Measurements from ENCODE around the gene TRIML2. TPM values are rescaled to one million over a fixed set of nuclear protein-coding genes. Genes with fewer than 3 reads are reported as not detected.

The TRIML2 gene
- total RNA-seq, 1 experiment from 2014 or later, result not detected

DNA sequence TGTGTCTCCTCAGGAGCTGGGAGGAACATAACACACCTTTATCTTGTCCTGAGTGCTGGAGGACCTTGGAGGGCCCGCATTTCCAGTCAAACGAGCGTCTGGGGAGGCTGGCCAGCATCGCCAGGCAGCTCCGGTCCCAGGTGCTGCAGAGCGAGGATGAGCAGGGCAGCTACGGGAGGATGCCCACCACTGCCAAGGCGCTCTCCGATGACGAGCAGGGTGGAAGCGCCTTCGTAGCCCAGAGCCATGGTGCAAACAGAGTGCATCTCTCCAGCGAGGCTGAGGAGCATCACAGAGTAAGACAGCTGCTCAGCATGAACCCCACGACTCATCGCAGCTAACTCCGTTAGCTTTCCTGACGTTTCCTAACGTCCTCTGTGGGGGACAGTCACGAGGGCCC, 30.3 kb upstream of the TRIML2 start:
- no peaks in the 10 kb centered on the region for H3K9me2 ChIP-seq (replicated peaks; ENCODE audit: insufficient read depth, low read length)
- H3K4me2 ChIP-seq (ENCODE audit: low read depth, low read length, poor library complexity, severe bottlenecking), result no peak overlapping the region
- H3K9ac ChIP-seq (ENCODE audit: low read length), result no peak overlapping the region
- H3K36me3 ChIP-seq (ENCODE audit: insufficient read depth, low read length), result no peaks in the 10 kb centered on the region
- no peak for DNase-seq
- H2AFZ ChIP-seq (ENCODE audit: low read length), result no peak overlapping the region
- H3K9me3 ChIP-seq (ENCODE audit: low read length), result no peaks in the 10 kb centered on the region
- H3K4me3 ChIP-seq (ENCODE audit: low read length), result no peak overlapping the region
- H3K27me3 ChIP-seq (ENCODE audit: low read length), result no peaks in the 10 kb centered on the region
- H3K27ac ChIP-seq (ENCODE audit: low read length), result no peak overlapping the region
- no peaks in the 10 kb centered on the region for H3K4me1 ChIP-seq (ENCODE audit: low read length)
- H4K20me1 ChIP-seq (ENCODE audit: insufficient read depth, low read depth, low read length), result no peaks in the 10 kb centered on the region
- no peaks in the 10 kb centered on the region for H3K79me2 ChIP-seq (ENCODE audit: low read length)

DNA sequence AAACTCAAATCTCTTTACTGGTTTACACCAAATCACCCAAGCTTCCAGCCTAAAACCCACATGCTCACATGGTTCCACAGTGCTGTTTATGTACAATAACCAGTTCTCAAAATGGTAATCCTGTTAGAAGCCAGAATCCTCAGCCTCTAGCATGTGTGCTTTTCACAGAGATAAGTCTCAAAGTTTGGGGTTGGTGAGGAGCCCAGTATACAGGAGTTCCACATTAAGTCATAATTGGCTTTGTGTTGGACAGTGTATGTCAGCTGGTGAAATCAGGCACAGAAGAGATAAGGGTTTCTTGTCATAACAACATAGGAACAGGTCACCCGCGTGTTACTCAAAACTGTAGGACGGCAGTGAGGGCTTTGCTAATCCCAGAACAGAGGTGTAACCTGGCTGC, 29.7 kb upstream of the TRIML2 start, which contains the start of gene TRIML1:
TSS of gene TRIML1 (plus strand) at position 301 of the 400 bp plus-strand sequence. CDS start 118 bp downstream, outside the sequence.
- H3K9ac ChIP-seq (ENCODE audit: low read length), result no peak within 1 kb of the TSS
- H2AFZ ChIP-seq (ENCODE audit: low read length), result no peak within 1 kb of the TSS
- no peaks in the 10 kb centered on the region for H4K20me1 ChIP-seq (ENCODE audit: insufficient read depth, low read depth, low read length)
- no peak within 1 kb of the TSS for H3K27ac ChIP-seq (ENCODE audit: low read length)
- H3K79me2 ChIP-seq (ENCODE audit: low read length), result no peaks in the 10 kb centered on the region
- no peaks in the 10 kb centered on the region for H3K27me3 ChIP-seq (ENCODE audit: low read length)
- DNase-seq, result no peak
- no peak within 1 kb of the TSS for H3K4me3 ChIP-seq (ENCODE audit: low read length)
- H3K4me2 ChIP-seq (ENCODE audit: low read depth, low read length, poor library complexity, severe bottlenecking), result no peak within 1 kb of the TSS
- H3K9me2 ChIP-seq (replicated peaks; ENCODE audit: insufficient read depth, low read length), result no peaks in the 10 kb centered on the region
- no peaks in the 10 kb centered on the region for H3K9me3 ChIP-seq (ENCODE audit: low read length)
- H3K4me1 ChIP-seq (ENCODE audit: low read length), result no peaks in the 10 kb centered on the region
- H3K36me3 ChIP-seq (ENCODE audit: insufficient read depth, low read length), result no peaks in the 10 kb centered on the region

DNA sequence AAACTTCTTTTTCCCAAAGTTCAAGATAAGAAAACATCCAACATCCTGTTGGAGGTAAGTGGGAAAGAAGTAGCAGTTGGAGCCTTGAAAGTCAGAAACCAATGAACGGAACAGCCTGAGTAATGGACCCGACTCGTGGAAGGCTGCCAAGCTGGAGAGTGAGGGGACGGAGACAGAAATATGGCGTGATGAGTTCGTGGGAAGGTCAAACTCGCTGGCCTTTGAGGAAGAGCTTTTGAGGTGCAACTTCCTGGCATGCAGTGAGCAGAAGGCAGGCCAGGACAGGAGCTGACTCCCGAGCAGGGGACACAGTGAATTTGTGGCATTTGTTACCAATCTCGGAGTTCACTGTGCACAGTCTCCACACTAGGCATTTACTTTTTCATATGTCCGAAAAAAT, 28.8 kb upstream of the TRIML2 start:
- Histone ChIP-seq H3K79me2 (ENCODE audit: low read length) (no peaks in the 10 kb centered on the region), H4K20me1 (ENCODE audit: insufficient read depth, low read depth, low read length) (no peaks in the 10 kb centered on the region), H3K9ac (ENCODE audit: low read length) (no peak overlapping the region), H3K27ac (ENCODE audit: low read length) (no peak overlapping the region), H3K4me2 (ENCODE audit: low read depth, low read length, poor library complexity, severe bottlenecking) (no peak overlapping the region), H3K9me3 (ENCODE audit: low read length) (no peaks in the 10 kb centered on the region), H3K9me2 (replicated peaks; ENCODE audit: insufficient read depth, low read length) (no peaks in the 10 kb centered on the region), H2AFZ (ENCODE audit: low read length) (no peak overlapping the region), H3K4me3 (ENCODE audit: low read length) (no peak overlapping the region), H3K36me3 (ENCODE audit: insufficient read depth, low read length) (no peaks in the 10 kb centered on the region), H3K4me1 (ENCODE audit: low read length) (no peaks in the 10 kb centered on the region), H3K27me3 (ENCODE audit: low read length) (no peaks in the 10 kb centered on the region)
- no peak for DNase-seq

DNA sequence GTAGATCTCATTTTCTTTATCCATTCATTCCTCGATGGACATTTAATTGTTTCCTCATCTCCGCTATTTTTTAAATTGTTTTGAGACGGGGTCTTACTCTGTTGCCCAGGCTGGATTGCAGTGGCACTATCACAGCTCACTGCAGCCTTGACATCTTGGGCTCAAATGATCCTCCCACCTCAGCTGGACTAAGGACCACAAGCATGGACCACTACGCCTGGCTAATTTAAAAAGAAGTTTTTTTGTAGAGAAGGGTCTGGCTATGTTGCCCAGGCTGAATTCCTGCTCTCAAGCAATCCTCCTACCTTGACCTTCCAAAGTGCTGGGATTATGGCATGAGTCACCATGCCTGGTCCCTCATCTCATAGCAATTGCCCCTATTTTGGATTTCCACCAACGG, 22.8 kb upstream of the TRIML2 start:
- Histone ChIP-seq H3K4me2 (ENCODE audit: low read depth, low read length, poor library complexity, severe bottlenecking) (no peak overlapping the region), H3K9me3 (ENCODE audit: low read length) (no peaks in the 10 kb centered on the region), H3K79me2 (ENCODE audit: low read length) (no peaks in the 10 kb centered on the region), H3K4me1 (ENCODE audit: low read length) (no peaks in the 10 kb centered on the region), H3K9ac (ENCODE audit: low read length) (no peak overlapping the region), H3K27ac (ENCODE audit: low read length) (no peak overlapping the region), H3K9me2 (replicated peaks; ENCODE audit: insufficient read depth, low read length) (no peaks in the 10 kb centered on the region), H2AFZ (ENCODE audit: low read length) (no peak overlapping the region), H3K4me3 (ENCODE audit: low read length) (no peak overlapping the region), H3K36me3 (ENCODE audit: insufficient read depth, low read length) (no peaks in the 10 kb centered on the region), H4K20me1 (ENCODE audit: insufficient read depth, low read depth, low read length) (no peaks in the 10 kb centered on the region), H3K27me3 (ENCODE audit: low read length) (no peaks in the 10 kb centered on the region)
- no peak for DNase-seq

DNA sequence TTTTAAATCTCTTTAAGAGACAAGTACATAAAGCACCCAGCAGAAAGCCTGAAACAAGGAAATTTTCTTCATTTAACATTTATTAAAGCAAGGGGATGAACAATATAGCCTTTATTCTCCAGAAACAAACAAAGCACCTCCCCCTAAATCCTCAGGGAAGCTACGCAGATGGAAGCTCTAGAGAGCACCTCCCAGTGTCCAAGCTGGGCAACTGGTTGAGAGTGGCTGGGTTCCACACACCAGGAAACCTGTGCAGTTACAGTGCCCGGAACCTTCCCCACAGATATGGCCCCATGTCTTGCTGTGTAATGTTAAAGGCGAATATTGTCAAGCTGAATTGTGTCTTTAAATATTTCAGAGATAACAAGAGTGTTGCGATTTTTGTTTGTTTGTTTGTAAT, 21.0 kb upstream of the TRIML2 start:
- no peak overlapping the region for H2AFZ ChIP-seq (ENCODE audit: low read length)
- H3K4me2 ChIP-seq (ENCODE audit: low read depth, low read length, poor library complexity, severe bottlenecking), result no peak overlapping the region
- H3K79me2 ChIP-seq (ENCODE audit: low read length), result no peaks in the 10 kb centered on the region
- H3K27ac ChIP-seq (ENCODE audit: low read length), result no peak overlapping the region
- H3K9me2 ChIP-seq (replicated peaks; ENCODE audit: insufficient read depth, low read length), result no peaks in the 10 kb centered on the region
- H3K9ac ChIP-seq (ENCODE audit: low read length), result no peak overlapping the region
- no peaks in the 10 kb centered on the region for H3K27me3 ChIP-seq (ENCODE audit: low read length)
- no peaks in the 10 kb centered on the region for H3K36me3 ChIP-seq (ENCODE audit: insufficient read depth, low read length)
- H4K20me1 ChIP-seq (ENCODE audit: insufficient read depth, low read depth, low read length), result no peaks in the 10 kb centered on the region
- no peak for DNase-seq
- no peaks in the 10 kb centered on the region for H3K9me3 ChIP-seq (ENCODE audit: low read length)
- H3K4me1 ChIP-seq (ENCODE audit: low read length), result no peaks in the 10 kb centered on the region
- no peak overlapping the region for H3K4me3 ChIP-seq (ENCODE audit: low read length)

DNA sequence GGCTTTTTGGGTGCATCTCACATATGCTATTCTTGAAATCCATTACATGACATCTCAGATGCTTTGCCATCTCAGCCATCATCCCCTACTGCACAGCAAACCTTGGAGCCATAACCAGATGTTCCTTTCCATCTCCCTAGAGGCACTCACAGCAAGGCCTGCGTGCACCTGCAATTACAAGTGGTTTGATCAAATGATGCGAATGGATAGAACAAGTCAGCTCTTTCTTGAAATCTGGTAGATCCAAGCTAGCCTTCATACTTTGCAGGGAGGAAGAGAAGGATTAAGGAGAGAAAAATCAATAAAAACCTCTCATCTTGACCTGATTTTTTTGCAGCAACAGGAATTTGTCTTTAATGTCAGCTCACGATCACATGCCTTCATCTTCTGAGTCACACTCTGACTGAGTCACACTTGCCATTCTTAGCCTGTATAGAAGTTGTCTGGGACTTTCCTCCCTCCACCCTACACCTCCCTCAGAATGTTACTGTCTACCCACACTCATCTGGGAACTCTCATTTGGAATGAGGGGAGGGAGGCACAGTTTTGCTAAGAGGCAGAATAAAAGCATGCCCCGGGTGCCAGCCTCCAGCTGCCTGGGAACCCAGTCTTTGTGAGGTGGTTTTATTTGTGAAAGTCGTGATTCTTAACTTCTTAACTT, 17.9 kb upstream of the TRIML2 start:
- Histone ChIP-seq H3K4me2 (ENCODE audit: low read depth, low read length, poor library complexity, severe bottlenecking) (no peak overlapping the region), H3K4me3 (ENCODE audit: low read length) (no peak overlapping the region), H2AFZ (ENCODE audit: low read length) (no peak overlapping the region), H3K9ac (ENCODE audit: low read length) (no peak overlapping the region), H4K20me1 (ENCODE audit: insufficient read depth, low read depth, low read length) (no peaks in the 10 kb centered on the region), H3K27ac (ENCODE audit: low read length) (no peak overlapping the region), H3K9me2 (replicated peaks; ENCODE audit: insufficient read depth, low read length) (no peaks in the 10 kb centered on the region), H3K27me3 (ENCODE audit: low read length) (no peaks in the 10 kb centered on the region), H3K9me3 (ENCODE audit: low read length) (no peaks in the 10 kb centered on the region), H3K36me3 (ENCODE audit: insufficient read depth, low read length) (no peaks in the 10 kb centered on the region), H3K79me2 (ENCODE audit: low read length) (no peaks in the 10 kb centered on the region), H3K4me1 (ENCODE audit: low read length) (no peaks in the 10 kb centered on the region)
- no peak for DNase-seq

DNA sequence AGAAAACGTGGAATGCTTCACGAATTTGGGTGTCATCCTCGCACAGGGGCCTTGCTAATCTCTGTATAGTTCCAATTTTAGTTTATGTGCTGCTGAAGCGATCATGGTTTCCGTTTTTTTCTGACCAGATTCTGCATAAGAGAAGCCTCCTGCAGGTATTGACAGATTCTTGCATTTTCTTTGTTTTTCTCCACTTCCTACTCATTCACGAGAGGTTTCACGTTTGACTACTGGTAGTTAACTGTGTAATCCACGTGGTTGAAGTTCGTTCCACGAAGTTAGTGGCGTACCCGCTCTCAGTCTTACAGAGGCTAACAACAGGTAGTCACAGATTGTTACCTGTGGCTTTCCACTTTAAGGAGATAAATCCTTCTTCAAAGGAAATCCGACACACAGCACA, 12.1 kb upstream of the TRIML2 start:
- Histone ChIP-seq H3K27ac (ENCODE audit: low read length) (no peak overlapping the region), H3K9me3 (ENCODE audit: low read length) (no peaks in the 10 kb centered on the region)
- no peak for DNase-seq

DNA sequence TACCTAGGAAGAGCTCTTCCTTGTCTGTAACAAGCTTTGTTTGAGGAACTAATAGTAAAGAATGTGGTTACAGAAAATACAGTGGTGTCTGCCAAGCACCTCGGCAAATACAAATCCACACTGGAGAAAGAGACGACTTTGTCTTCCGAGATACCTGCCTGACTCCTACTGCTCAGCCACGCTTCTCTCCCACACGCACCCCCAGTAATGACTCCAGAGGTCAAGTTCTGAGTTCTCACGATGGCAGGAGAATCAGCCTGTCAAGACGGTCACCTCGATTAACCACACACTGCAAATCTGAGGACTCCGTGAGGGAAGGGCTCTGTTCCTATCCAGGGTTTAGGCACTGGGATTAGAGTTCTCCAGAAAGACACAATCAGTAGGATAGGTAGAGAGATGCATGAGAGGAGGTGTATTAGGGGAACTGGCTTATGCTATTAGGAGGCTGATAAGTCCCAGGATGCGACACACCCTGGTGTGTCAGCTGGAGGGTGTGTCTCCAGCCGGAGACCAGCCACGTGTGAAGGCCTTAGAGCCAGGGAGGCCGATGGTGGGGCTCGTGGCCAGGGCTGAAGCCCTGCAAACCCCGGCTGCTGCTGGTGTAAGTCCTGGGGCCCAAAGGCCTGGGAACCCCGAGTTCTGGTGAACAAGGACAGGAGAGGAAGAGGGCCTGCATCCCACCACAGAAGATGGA, 8.4 kb upstream of the TRIML2 start:
- Histone ChIP-seq H4K20me1 (ENCODE audit: insufficient read depth, low read depth, low read length) (no peaks in the 10 kb centered on the region), H3K9ac (ENCODE audit: low read length) (no peak overlapping the region), H3K4me3 (ENCODE audit: low read length) (no peak overlapping the region), H3K9me2 (replicated peaks; ENCODE audit: insufficient read depth, low read length) (no peaks in the 10 kb centered on the region), H3K27ac (ENCODE audit: low read length) (no peak overlapping the region), H3K9me3 (ENCODE audit: low read length) (no peaks in the 10 kb centered on the region), H3K4me2 (ENCODE audit: low read depth, low read length, poor library complexity, severe bottlenecking) (no peak overlapping the region), H3K4me1 (ENCODE audit: low read length) (no peaks in the 10 kb centered on the region), H2AFZ (ENCODE audit: low read length) (no peak overlapping the region), H3K79me2 (ENCODE audit: low read length) (no peaks in the 10 kb centered on the region), H3K27me3 (ENCODE audit: low read length) (no peaks in the 10 kb centered on the region), H3K36me3 (ENCODE audit: insufficient read depth, low read length) (no peaks in the 10 kb centered on the region)
- DNase-seq, result no peak

More for the DNA sequence above, 12.1 kb upstream of the TRIML2 start:
- no peaks in the 10 kb centered on the region for H4K20me1 ChIP-seq (ENCODE audit: insufficient read depth, low read depth, low read length)
- no peak overlapping the region for H3K4me2 ChIP-seq (ENCODE audit: low read depth, low read length, poor library complexity, severe bottlenecking)
- no peaks in the 10 kb centered on the region for H3K36me3 ChIP-seq (ENCODE audit: insufficient read depth, low read length)
- H2AFZ ChIP-seq (ENCODE audit: low read length), result no peak overlapping the region
- no peak overlapping the region for H3K4me3 ChIP-seq (ENCODE audit: low read length)
- H3K79me2 ChIP-seq (ENCODE audit: low read length), result no peaks in the 10 kb centered on the region
- H3K9me2 ChIP-seq (replicated peaks; ENCODE audit: insufficient read depth, low read length), result no peaks in the 10 kb centered on the region
- no peak overlapping the region for H3K9ac ChIP-seq (ENCODE audit: low read length)
- H3K27me3 ChIP-seq (ENCODE audit: low read length), result no peaks in the 10 kb centered on the region
- H3K4me1 ChIP-seq (ENCODE audit: low read length), result no peaks in the 10 kb centered on the region
